GM12872 (cell line): ENCODE results near the gene CEACAM21.

ENCODE experiments used
- CTCF ChIP-seq: IDR thresholded peaks from 3 replicates; pipeline ENCODE4 v1.5.1; 2011; ENCODE audit warnings: low read depth, mild to moderate bottlenecking, low read length, moderate library complexity; ENCODE audit not compliant: insufficient read depth

CEACAM21 gene

GRCh38 chr19:41588497-41589209 is 12.7 kb downstream of the CEACAM21 start:
- no peak for TF ChIP-seq CTCF

DNA sequence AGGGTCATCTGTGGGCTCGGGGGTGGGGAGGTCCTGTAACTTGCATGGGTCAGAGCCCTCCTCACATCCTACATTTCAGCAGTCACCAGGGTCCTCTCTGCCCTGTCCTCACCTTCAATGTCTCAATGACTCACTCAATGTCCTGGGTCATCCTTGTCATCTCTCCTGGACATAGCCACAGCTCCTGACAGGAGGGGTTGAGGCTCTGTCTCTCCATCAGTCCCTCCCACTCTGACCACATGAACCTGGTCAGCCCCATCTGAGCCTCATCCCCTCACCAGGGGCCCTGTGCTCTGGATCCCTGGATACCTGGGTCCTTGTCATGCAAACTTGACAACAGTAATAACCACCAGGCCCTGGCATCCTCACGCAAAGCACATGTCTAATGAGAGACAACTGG is 13.4 kb downstream of the CEACAM21 start:
- no peak for TF ChIP-seq CTCF

DNA sequence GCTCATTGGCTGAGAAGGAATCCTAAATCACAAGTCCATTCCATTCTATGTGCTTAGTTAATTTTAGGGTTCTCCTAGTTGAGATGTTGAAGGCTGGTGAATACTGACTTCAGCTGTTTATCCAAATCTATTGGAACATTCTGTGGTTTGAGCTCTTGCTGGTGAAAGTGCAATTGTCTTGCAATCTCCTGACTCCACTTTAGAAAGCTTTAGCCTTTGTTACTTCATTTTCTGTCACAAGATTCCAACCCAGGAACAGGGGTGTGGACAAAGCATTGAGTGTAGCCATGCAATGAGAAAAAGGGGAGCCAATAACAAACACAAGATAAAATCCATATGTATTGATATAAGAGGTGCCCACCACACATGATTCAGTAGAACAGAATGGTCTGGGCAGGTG is 15.0 kb downstream of the CEACAM21 start:
- TF ChIP-seq CTCF = no peak

DNA sequence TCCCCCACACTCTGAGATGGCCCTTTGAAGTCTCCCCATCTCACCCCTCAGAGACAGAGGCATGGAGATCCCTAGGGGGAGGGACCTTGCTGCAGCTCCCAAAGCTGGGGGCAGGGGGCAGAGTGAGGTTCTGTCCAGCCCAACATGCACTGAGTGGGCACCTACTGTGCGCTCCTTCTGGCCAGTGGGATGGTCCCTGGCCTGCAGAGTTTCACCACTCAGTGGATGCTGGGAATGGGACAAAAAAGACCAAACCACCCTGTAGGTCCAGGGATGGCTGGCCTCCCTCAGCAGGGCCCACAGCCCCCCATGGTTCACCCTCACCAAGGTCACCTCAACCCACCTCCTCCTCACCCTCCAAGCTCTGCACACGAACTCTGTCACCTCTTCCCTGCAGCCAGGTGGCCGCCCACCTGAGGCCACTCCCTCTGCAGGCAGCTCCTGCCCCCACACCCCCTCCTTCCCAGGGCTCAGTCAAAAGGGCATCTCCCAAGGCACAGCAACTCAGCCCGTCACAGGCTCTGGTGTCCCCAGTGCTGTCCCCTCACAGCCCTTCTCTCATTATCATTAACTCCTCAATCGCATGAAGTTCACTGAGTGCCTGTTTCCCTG is 16.1 kb downstream of the CEACAM21 start:
- 0 out of 3 replicates have a peak, but pooled peaks have one; percentile 7 for TF ChIP-seq CTCF

GRCh38 chr19:41595258-41595889 is 19.4 kb downstream of the CEACAM21 start:
- peak; percentile 82 for TF ChIP-seq CTCF

DNA sequence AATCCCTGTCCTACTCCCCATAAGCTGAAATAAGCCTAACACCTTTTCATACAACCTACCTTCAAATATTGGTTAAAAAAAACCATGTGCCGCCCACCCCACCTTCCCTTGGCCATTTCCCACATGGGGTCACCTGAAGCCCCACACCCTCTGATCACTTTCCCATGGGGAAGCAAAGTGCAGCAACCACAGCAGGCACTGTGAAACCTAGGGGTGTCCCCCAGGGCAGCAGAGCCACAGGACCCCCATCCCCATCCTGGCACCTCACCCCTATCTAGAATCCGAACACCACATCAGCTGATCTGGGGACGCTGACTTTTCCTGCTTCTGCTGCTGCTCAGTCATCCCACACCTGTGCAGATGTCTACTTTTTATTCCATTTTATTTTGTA is 19.9 kb downstream of the CEACAM21 start:
- TF ChIP-seq CTCF = no peak

DNA sequence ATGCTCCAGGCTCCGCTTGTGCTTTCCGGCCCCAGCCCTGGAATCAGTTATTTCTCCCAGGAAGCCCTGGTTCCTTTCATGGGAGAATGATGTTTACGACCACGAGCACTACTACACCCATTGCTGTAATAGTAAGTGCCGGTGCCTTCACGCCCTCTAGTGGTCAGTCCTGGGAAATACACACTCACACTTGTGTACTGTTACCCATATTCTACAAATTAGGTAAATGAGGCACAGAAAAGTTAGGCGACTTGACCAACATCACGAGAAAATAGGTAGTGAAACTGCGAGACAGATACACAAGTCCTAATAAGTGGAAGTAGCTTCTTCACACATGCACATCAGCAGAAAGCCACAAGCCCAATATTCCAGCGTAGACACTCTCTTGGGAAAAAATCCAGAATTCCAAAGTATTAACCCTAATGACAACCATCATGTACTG is 21.7 kb downstream of the CEACAM21 start:
- peak; percentile 96 for TF ChIP-seq CTCF
